Naive thymus-derived CD8-positive, alpha-beta T cell (primary cell): Measurements from ENCODE around the gene ABCF2. TPM values are rescaled to one million over a fixed set of nuclear protein-coding genes. Genes with fewer than 3 reads are reported as not detected.

Source experiments
- ATAC-seq, 2 donors: fragments of 150-1000 bp; cut with Tn5 transposase in 1 of 2; sonication (Bioruptor Pico), chemical (Tn5 transposase) in 1 of 2; 1 replicate in 1 of 2; 2 replicates in 1 of 2; pipeline ENCODE4 v1.10.0; 2021; ENCODE audit warnings: mild to moderate bottlenecking in 2 of 2, moderate library complexity in 2 of 2
- POLR2A ChIA-PET: fragments of 350-600 bp; sonication (Branson Sonifier 250); formaldehyde crosslinking; loops from one replicate; lab custom pipeline; 2021; ENCODE audit warnings: antibody characterized with exemption; lab: Charles Lee
- DNase-seq, 10 donors: peaks; one replicate each; pipeline versions ENCODE4 v3.0.0 to v3.0.0-alpha.2; 2020 to 2022
- H3K27ac Mint-ChIP-seq, 10 donors: one replicate each; pipeline ENCODE4 v1.8.0; 2020 to 2022; ENCODE audit warnings: mild to moderate bottlenecking in 10 of 10, mixed read lengths in 10 of 10, moderate library complexity in 4 of 10, inconsistent platforms in 1 of 10
- H3K27me3 Mint-ChIP-seq, 5 donors: one replicate each; pipeline ENCODE4 v1.8.0; 2021 to 2022; ENCODE audit warnings: mixed read lengths in 5 of 5
- H3K36me3 Mint-ChIP-seq, 3 donors: one replicate each; pipeline ENCODE4 v1.8.0; 2020 to 2022; ENCODE audit warnings: mixed read lengths in 3 of 3, mild to moderate bottlenecking in 2 of 3, inconsistent platforms in 1 of 3
- H3K4me1 Mint-ChIP-seq, 4 donors: one replicate each; pipeline ENCODE4 v1.8.0; 2021 to 2022; ENCODE audit warnings: mixed read lengths in 4 of 4
- H3K4me3 Mint-ChIP-seq, 10 donors: one replicate each; pipeline ENCODE4 v1.8.0; 2020 to 2022; ENCODE audit warnings: mild to moderate bottlenecking in 10 of 10, mixed read lengths in 10 of 10, moderate library complexity in 6 of 10, inconsistent platforms in 1 of 10
- H3K9me3 Mint-ChIP-seq, 9 donors: one replicate each; pipeline ENCODE4 v1.8.0; 2020 to 2022; ENCODE audit warnings: mixed read lengths in 9 of 9, mild to moderate bottlenecking in 3 of 9, inconsistent platforms in 1 of 9, moderate library complexity in 1 of 9
- polyA plus RNA-seq, 3 donors: library from polyadenylated mRNA; unstranded; fragments of 300-500 nt; fragmentation: Illumina TruSeq; gene quantifications; one replicate each; pipeline ENCODE4 v1.2.3, GENCODE V29; 2021
- total RNA-seq, 8 experiments: library from RNA in 2 of 8; stranded (reverse) in 2 of 8; gene quantifications; one replicate each; pipeline ENCODE4 v1.2.3 and lab custom pipeline; 2021 to 2026

Gene ABCF2
- total and polyA plus RNA-seq, 5 experiments from 2014 or later = 23.0 to 40.4 (median 31.6) TPM

GRCh38 chr7:151238924-151239836 is 12.2 kb upstream of the ABCF2 start:
- peaks cover 13 to 42% (median 26%) of the 10 kb centered on the region in 4 donors for H3K4me1 Mint-ChIP-seq
- peak overlapping the region in 1 of 10 donors; percentile 25 for H3K27ac Mint-ChIP-seq
- ATAC-seq = no peak
- H3K27me3 Mint-ChIP-seq = no peaks in the 10 kb centered on the region
- POLR2A ChIA-PET = no interaction called here
- peaks cover 0 to 38% (median 0%) of the 10 kb centered on the region in 3 donors for H3K36me3 Mint-ChIP-seq
- no peak for DNase-seq
- H3K9me3 Mint-ChIP-seq = no peaks in the 10 kb centered on the region
- no peak overlapping the region for H3K4me3 Mint-ChIP-seq

GRCh38 chr7:151238190-151238810 is 11.3 kb upstream of the ABCF2 start:
- H3K4me3 Mint-ChIP-seq = no peak overlapping the region
- no peaks in the 10 kb centered on the region for H3K9me3 Mint-ChIP-seq
- H3K4me1 Mint-ChIP-seq = peaks cover 15 to 42% (median 26%) of the 10 kb centered on the region in 4 donors
- peaks cover 0 to 39% (median 0%) of the 10 kb centered on the region in 3 donors for H3K36me3 Mint-ChIP-seq
- POLR2A ChIA-PET = interaction anchor here (2.1 kb wide), 1 partner anchor 11 kb away, joined by 8 read pairs; the partner anchor contains the start of gene ABCF2
- H3K27me3 Mint-ChIP-seq = no peaks in the 10 kb centered on the region
- H3K27ac Mint-ChIP-seq = no peak overlapping the region
- no peak for DNase-seq
- ATAC-seq = no peak

GRCh38 chr7:151237244-151238189 is 10.5 kb upstream of the ABCF2 start:
- ATAC-seq = no peak
- H3K27me3 Mint-ChIP-seq = no peaks in the 10 kb centered on the region
- peaks cover 15 to 39% (median 24%) of the 10 kb centered on the region in 4 donors for H3K4me1 Mint-ChIP-seq
- DNase-seq = no peak
- POLR2A ChIA-PET = interaction anchor here (2.0 to 2.1 kb wide), 2 partner anchors 10 kb away, joined by 6 to 8 read pairs; partner anchors contain the start of genes ABCF2 and SMARCD3
- peaks cover 0 to 39% (median 0%) of the 10 kb centered on the region in 3 donors for H3K36me3 Mint-ChIP-seq
- no peak overlapping the region for H3K4me3 Mint-ChIP-seq
- H3K27ac Mint-ChIP-seq = no peak overlapping the region
- H3K9me3 Mint-ChIP-seq = no peaks in the 10 kb centered on the region

DNA sequence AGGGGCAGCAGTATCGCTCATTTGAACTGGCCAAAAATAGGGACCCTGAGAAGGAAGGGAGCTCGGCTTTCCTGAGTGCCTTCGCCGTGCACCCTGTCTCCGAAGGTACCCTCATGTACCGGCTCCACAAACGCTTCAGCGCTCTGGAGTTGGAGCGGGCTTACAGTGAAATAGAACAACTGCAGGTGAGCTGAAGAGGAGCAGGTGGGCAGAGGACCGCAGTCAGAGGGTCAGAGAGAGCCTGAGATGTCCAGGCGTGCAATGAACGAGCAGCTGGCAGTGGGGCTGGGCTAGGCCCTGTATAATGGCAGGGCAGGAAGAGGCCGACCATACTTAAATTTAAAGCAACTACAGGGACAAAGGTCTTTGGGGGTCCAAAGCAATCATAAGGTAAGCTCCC is 9.4 kb upstream of the ABCF2 start:
- H3K27ac Mint-ChIP-seq = peak overlapping the region in 2 of 10 donors; percentile 21 to 27
- H3K4me1 Mint-ChIP-seq = peaks cover 21 to 44% (median 33%) of the 10 kb centered on the region in 4 donors
- H3K4me3 Mint-ChIP-seq = no peak overlapping the region
- no peak for DNase-seq
- no peak for ATAC-seq
- POLR2A ChIA-PET = interaction anchor here (0.6 to 2.1 kb wide), 3 partner anchors 9 to 75 kb away, joined by 3 to 8 read pairs (median 6); partner anchors contain the start of genes ABCF2 and SMARCD3
- no peaks in the 10 kb centered on the region for H3K9me3 Mint-ChIP-seq
- peaks cover 0 to 39% (median 0%) of the 10 kb centered on the region in 3 donors for H3K36me3 Mint-ChIP-seq
- H3K27me3 Mint-ChIP-seq = no peaks in the 10 kb centered on the region

GRCh38 chr7:151235091-151235787 is 8.2 kb upstream of the ABCF2 start:
- no peaks in the 10 kb centered on the region for H3K9me3 Mint-ChIP-seq
- H3K4me1 Mint-ChIP-seq = peaks cover 21 to 46% (median 35%) of the 10 kb centered on the region in 4 donors
- POLR2A ChIA-PET = interaction anchor here (2.0 kb wide), 1 partner anchor 12 kb away, joined by 6 read pairs; the partner anchor contains the start of gene SMARCD3
- no peak for DNase-seq
- H3K36me3 Mint-ChIP-seq = peaks cover 0 to 35% (median 0%) of the 10 kb centered on the region in 3 donors
- H3K27me3 Mint-ChIP-seq = no peaks in the 10 kb centered on the region
- ATAC-seq = no peak
- H3K4me3 Mint-ChIP-seq = peak overlapping the region in 5 of 10 donors; percentile 10 to 100 (median 36)
- peak overlapping the region in 1 of 10 donors; percentile 7 for H3K27ac Mint-ChIP-seq

DNA sequence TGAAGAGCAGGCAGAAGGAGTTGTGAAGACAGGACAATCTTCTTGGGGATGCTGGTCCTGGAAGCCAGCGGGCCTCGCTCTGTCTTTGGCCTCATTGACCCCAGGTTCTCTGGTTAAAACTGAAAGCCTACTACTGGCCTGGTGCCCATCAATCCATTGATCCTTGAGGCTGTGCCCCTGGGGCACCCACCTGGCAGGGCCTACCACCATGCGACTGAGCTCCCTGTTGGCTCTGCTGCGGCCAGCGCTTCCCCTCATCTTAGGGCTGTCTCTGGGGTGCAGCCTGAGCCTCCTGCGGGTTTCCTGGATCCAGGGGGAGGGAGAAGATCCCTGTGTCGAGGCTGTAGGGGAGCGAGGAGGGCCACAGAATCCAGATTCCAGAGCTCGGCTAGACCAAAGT is 6.8 kb upstream of the ABCF2 start:
- Mint-ChIP-seq H3K27me3 (no peaks in the 10 kb centered on the region), H3K36me3 (peaks cover 0 to 25% (median 0%) of the 10 kb centered on the region in 3 donors)
- POLR2A ChIA-PET = interaction anchor here (1.9 to 4.0 kb wide), 2 partner anchors 10 to 17 kb away, joined by 7 to 26 read pairs; no protein-coding TSS in a partner anchor

GRCh38 chr7:151232917-151233701 is 6.1 kb upstream of the ABCF2 start:
- POLR2A ChIA-PET = interaction anchor here (0.6 to 4.0 kb wide), 5 partner anchors 11 to 40 kb away, joined by 3 to 26 read pairs (median 4); no protein-coding TSS in a partner anchor
- H3K36me3 Mint-ChIP-seq = peaks cover 0 to 25% (median 0%) of the 10 kb centered on the region in 3 donors
- H3K27me3 Mint-ChIP-seq = no peaks in the 10 kb centered on the region
- peak overlapping the region; percentile 95 to 99 (median 96) for H3K27ac Mint-ChIP-seq
- peaks cover 21 to 46% (median 36%) of the 10 kb centered on the region in 4 donors for H3K4me1 Mint-ChIP-seq
- H3K9me3 Mint-ChIP-seq = no peaks in the 10 kb centered on the region
- peak overlapping the region; percentile 95 to 100 (median 99) for H3K4me3 Mint-ChIP-seq
- ATAC-seq (peak; percentile 60 to 69), DNase-seq (peak in 9 of 10 donors; percentile 34 to 79 (median 49))

More for the DNA sequence above, 6.8 kb upstream of the ABCF2 start:
- Mint-ChIP-seq H3K9me3 (no peaks in the 10 kb centered on the region), H3K27ac (peak overlapping the region; percentile 95 to 99 (median 96)), H3K4me3 (peak overlapping the region; percentile 95 to 100 (median 99)), H3K4me1 (peaks cover 21 to 46% (median 35%) of the 10 kb centered on the region in 4 donors)
- peak in 1 of 10 donors; percentile 30 for DNase-seq
- ATAC-seq = no peak

- H3K27me3 Mint-ChIP-seq = no peaks in the 10 kb centered on the region
- H3K4me3 Mint-ChIP-seq = peak within 1 kb of the TSS; percentile 95 to 100 (median 99)
- ATAC-seq (peak; percentile 87 to 90), DNase-seq (peak; percentile 75 to 92 (median 86))
- no peaks in the 10 kb centered on the region for H3K9me3 Mint-ChIP-seq
- POLR2A ChIA-PET = interaction anchor here (0.6 to 4.0 kb wide), 5 partner anchors 11 to 41 kb away, joined by 3 to 26 read pairs (median 4); no protein-coding TSS in a partner anchor
- H3K27ac Mint-ChIP-seq = peak within 1 kb of the TSS; percentile 95 to 99 (median 96)
- peaks cover 0 to 22% (median 0%) of the 10 kb centered on the region in 3 donors for H3K36me3 Mint-ChIP-seq
- H3K4me1 Mint-ChIP-seq = peaks cover 22 to 52% (median 41%) of the 10 kb centered on the region in 4 donors
Observed at GRCh38 chr7:151232091-151232916, 5.3 kb upstream of the ABCF2 start, which contains the start of gene CHPF2. Gene CHPF2 (plus strand): TSS chr7:151232483. CDS start chr7:151234012, 1,529 bp downstream.

GRCh38 chr7:151231080-151231479 is 4.1 kb upstream of the ABCF2 start:
- Mint-ChIP-seq H3K4me3 (peak overlapping the region in 9 of 10 donors; percentile 63 to 100 (median 97)), H3K9me3 (no peaks in the 10 kb centered on the region), H3K36me3 (peaks cover 0 to 17% (median 0%) of the 10 kb centered on the region in 3 donors), H3K27me3 (no peaks in the 10 kb centered on the region), H3K27ac (peak overlapping the region in 3 of 10 donors; percentile 96 to 99 (median 96)), H3K4me1 (peaks cover 27 to 56% (median 49%) of the 10 kb centered on the region in 4 donors)
- ATAC-seq (no peak), DNase-seq (no peak)
- POLR2A ChIA-PET = interaction anchor here (1.2 to 4.0 kb wide), 2 partner anchors 11 to 13 kb away, joined by 3 to 26 read pairs; no protein-coding TSS in a partner anchor
